PC-3 (cell line): Measurements from ENCODE around the gene RNF34.

Source experiments
- CTCF ChIP-seq: fragments of 300-600 bp; sonication (generic); conservative IDR thresholded peaks from 2 replicates; pipeline ENCODE4 v1.5.1; 2017; ENCODE audit warnings: antibody characterized with exemption, low read depth, mild to moderate bottlenecking, low read length
- EZH2phosphoT487 ChIP-seq: fragments of 300-600 bp; sonication (generic); IDR thresholded peaks from 2 replicates; pipeline ENCODE4 v1.6.1; 2018; ENCODE audit warnings: mild to moderate bottlenecking, antibody characterized with exemption, low read length, borderline replicate concordance

DNA sequence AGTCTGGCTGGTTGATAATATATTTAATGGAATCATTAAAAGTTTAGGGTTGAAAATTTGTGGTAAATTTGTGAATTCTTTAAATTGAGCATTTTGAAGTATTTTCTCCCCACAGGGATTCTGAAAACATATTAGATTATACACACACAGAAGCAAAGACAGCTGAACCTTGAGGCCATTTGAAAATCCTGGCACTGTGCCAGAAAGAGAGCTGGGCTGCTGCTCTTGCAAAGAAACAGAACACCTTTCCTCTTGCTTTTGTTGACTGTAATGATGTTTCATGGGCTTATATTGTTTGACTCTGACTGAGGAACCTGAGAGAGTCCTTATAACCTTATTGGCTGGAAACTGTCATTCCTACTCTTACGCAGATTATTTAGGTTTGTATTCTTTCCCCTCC lies 4.8 kb downstream of the RNF34 start:
- TF ChIP-seq CTCF, result no peak
- TF ChIP-seq EZH2phosphoT487, result no peak
